HG03139 (cell line): ENCODE results near the gene SSPN.

Experiments
- ATAC-seq: cut with Tn5 transposase; IDR thresholded peaks from one replicate; pipeline ENCODE4 v1.9.1; 2021; ENCODE audit not compliant: unreplicated experiment

The SSPN gene

DNA sequence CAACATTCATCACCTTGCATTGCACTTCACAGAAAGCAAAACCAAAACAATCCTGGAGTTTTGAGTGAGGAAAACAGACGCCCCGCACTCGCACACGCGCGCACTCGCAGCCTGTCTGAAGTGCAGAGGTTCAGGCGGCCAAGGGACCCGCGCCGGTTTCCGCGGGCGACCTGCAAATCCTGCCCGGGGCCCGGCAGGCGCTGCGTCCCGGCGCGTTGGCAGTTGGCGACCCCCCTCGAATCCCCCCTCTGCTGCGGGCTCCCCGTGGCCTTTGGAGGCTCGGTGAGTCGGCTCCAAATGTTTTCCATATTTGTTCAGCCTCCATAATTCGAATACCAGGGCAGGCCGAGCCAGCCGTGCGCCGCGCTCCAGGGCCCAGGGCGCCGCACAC, at the start of gene SSPN:
Gene SSPN (plus strand): TSS at position 324 of the 391 bp plus-strand sequence. CDS start 100 bp downstream, outside the sequence.
- no peak for ATAC-seq

GRCh38 chr12:26148291-26148690, 47.1 kb upstream of the SSPN start:
- no peak for ATAC-seq

- ATAC-seq, result no peak
Observed at GRCh38 chr12:26149968-26150500, 45.3 kb upstream of the SSPN start.

DNA sequence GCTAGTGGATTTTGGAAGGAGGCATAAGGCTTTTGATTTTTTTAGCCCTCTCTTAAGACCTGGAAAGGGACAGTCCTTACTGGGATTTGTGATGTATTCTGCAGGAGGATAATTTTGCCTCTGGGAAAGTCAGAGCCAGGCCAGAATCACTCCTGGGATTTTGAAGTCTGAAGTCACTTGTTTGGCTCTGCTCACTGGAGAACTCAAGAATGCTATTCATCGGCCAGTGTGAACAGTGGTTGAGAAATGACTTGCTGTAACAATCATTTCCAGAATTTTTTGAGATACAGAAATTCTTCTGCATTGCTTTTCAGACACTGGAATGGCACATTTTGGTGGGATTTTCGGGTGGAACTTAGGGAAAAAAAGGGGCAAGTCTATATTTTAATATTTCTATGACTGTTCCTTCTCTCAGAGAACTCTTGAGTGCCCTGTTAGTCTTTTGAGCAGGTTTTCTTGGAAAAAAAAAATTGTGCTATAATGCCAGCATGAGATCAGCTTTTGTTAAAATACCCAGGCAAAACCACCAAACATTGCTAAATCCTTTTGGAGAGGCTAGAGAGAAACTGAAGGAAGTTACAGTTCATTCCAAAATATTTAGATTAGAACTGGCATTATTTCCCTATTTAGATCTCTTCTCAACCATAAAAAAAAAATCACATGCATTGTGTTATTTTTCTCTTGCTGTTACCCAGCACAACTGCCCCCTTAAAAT, 44.5 kb upstream of the SSPN start:
- no peak for ATAC-seq

DNA sequence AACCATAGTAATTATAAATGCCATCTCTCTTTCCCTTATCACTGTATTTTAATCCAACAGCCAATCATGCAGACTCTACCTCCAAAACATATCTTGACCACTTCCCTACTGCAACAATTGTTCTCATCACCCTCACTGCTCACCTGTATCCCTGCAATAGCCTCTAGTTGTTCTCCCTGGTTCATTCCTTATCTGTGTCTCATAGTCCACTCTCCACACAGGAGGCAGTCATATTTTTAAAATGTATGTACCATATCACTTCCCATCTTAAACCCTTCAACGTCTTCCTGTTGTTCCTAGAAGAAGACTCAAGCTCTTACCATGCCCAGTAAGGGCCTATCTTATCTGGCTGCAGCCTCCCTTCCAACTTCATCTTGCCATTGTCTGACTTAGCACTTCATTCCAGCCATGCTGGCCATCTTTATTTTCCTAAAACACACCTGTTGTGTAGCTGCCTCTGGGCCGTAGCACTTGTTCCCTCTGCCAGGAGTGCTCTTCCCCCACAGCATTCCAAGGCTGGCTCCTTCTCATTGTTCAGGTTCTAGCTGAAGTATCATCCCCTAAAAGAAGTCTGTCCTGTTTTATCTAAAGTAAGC, 42.8 kb upstream of the SSPN start:
- no peak for ATAC-seq

- ATAC-seq, result no peak
Observed at GRCh38 chr12:26153421-26154154, 41.8 kb upstream of the SSPN start.

GRCh38 chr12:26156201-26156871, 39.0 kb upstream of the SSPN start:
- ATAC-seq, result peak; percentile 77

GRCh38 chr12:26157001-26157400, 38.4 kb upstream of the SSPN start:
- ATAC-seq, result peak; percentile 22

DNA sequence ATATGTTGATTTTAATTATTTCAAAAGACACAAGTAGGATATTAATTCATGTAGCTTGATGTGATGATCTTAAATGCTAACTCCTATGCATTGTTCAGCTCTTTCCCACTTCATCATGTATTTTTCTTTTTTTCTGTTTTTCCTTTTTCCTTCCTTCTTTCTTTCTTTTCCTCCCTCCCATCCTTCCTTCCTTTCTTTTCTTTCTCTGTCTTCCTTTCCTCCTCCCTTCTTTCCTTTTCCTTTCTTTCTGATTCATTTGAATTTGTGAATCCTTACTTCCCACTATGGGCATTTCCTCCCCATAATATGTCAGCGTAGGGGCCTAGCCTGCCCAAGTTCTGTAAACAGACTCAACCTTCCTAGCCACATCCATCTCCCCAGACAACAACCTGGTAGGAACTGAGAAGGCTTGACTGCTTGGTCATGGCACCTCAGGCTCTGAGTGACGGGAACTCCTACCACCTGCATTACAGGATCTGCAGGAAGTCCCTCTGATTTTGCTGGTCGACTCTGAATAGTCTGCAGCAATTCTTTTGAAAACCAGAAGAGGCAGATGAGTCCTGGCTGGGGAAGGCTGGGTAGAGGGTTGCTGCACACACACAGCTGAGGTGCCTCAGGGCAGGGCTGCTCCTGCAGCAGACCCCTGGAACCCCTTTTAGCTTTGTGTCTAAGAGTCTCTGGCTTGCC, 37.2 kb upstream of the SSPN start:
- ATAC-seq, result no peak

GRCh38 chr12:26162174-26162573, 33.2 kb upstream of the SSPN start:
- no peak for ATAC-seq

DNA sequence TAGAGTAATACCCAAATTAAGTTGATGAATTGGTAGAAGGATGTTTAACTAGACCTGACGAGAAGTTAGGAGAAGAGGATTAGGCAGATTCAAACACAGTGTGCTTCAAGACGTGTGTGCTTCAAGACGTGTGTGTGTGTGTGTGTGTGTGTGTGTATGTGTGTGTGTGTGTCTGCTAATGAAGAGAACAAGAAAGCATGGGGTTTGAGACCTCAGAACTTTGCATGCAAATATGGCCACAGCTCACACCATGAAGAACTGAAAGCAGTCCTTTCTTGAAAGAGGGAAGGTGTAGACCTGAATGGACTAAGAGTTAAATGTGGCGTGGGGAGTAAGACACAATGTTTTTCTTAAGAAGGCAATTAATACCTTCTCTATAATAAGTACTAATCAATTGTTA, 32.5 kb upstream of the SSPN start:
- peak; percentile 59 for ATAC-seq

DNA sequence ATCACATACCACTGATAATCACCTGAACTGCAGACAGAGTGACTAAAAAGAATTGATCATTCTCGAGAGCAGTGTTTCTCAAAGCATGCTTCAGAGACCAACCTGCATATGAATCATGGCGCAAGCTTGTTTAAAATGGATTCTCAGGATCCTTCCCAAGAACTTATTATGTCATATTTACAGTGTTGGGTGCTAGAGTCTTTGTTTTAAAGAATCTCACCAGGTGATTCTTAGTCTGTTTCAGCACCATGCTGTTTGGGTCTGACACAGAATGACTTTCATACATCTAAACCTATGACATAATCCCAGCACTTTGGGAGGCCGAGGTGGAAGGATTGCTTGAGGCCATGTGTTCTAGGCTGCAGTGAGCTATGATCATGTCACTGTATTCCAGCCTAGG, 31.3 kb upstream of the SSPN start:
- no peak for ATAC-seq

DNA sequence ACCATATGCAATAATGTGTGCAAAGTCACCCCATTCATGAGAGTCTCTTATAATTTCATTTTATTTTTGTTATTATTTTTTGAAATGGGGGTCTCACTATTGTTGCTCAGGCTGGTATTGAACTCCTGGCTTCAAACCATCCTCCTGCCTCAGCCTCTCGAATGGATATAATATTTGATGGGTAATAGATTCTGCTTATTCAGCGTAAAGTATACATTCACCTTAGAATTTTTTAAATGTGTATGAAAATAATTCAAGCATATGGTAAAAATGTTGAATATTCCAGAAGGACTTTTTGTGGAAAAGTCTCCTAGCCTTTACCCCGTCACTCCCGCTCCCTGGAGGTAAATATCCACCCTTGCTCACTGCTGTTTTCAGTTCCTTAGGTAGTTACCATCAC, 23.4 kb upstream of the SSPN start:
- no peak for ATAC-seq

- ATAC-seq, result no peak
Observed at GRCh38 chr12:26172539-26172938, 22.8 kb upstream of the SSPN start.

DNA sequence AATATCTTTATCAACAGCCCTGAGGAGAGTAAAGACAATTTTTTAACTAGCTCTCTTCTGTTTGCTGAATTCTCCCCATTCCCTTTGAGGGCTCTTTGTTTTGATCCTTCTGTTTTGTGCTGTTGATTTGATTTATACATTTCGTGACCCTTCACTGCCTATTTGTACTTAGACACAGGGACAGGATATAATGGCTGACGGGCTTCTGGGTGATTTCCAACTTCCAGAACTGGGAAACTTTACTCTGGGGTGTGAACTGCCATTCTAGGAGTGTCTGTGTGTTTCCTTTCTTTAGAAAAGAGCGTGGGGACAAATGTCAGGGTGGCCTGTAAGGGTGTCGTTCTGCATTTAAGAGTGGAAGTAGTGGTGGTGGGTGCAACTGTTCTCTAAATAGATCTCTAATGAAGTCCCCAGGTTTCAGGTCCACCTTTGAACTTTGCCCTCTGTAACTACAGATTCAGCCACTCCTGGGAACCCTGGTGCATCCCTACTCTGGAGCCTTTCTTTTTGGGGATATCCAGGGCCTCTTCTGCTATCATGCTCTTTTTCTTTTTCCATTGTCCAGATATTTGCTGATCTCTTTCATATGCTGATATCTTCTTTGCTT, 22.3 kb upstream of the SSPN start:
- ATAC-seq, result no peak

GRCh38 chr12:26176725-26177124, 18.6 kb upstream of the SSPN start:
- ATAC-seq, result no peak

- ATAC-seq, result no peak
Observed at GRCh38 chr12:26177283-26177682, 18.1 kb upstream of the SSPN start.

DNA sequence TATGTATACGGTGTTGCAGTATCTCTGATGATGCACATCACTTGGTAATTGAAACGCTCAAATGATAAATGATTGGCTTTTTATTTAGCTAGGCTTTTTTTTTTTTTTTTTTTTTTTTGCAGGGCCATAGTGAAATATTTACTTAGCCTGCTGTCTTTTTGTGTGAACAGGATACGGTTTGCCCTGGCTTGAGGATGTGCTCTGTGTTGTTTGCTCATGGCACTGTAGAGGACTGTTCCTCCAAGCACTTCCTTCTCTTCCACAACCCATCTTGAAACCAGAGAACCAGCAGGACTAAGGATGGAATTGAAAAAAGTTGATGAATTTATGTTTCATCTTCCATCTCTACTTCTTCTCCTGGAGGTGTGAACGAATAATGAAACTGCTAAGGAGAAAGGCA, 15.5 kb upstream of the SSPN start:
- ATAC-seq, result no peak

- no peak for ATAC-seq
Observed at GRCh38 chr12:26182377-26182776, 13.0 kb upstream of the SSPN start.

DNA sequence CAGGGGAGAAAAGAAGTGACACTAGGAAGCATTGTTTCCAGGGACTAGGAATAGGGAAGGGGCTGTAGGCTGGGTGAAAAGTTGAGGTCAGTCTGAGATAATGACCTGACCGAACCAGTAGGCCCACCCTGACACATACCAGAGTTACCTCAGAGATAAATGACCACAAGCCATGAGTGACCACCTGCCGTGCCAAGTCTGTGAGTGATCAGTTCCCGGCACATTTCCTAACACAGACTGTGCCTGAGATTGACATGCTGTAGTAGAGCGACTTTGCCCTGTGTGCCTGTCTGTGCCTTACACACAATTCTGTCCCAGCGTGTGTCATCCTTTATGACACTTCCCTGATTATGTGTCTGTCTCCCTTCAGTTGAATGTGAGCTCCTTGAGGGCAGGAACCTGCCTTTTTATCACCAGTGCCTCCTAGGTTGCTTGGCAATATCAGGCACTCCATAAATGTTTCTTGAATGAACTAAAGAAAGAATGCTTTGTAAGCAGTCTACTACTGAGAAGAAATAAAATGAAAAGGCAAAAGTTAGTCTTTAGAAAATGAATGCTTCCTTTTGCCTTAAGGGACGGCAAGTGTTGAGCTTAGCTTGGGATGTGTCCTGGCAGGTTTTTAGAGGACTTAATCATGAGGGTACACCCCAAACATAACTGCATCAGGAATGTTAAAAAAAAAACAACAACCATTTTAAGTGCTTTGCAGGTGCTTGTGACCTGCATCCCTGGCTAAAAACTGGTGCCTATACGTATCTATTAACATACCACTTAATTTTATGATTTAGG, 9.6 kb upstream of the SSPN start:
- ATAC-seq, result no peak
